Smooth muscle cell of trachea (primary cell): ENCODE results near the gene GRIN2B. TPM values are rescaled to one million over a fixed set of nuclear protein-coding genes. Genes with fewer than 3 reads are reported as not detected.

Source experiments
- total RNA-seq: library from RNA; depleted of rRNA; stranded (reverse); fragments of >200 nt; gene quantifications from 2 replicates; pipeline ENCODE4 v1.2.1, GENCODE V29; 2014

The GRIN2B gene
- total RNA-seq = not detected in 2 replicates

GRCh38 chr12:13981296-13981962 is at the start of gene GRIN2B:
TSS of gene GRIN2B (minus strand) at chr12:13981602. CDS start at chr12:13866208, 115,394 bp downstream.

